Neural cell (in vitro differentiated cells): Measurements from ENCODE around the gene KRTAP5-8. TPM values are rescaled to one million over a fixed set of nuclear protein-coding genes. Genes with fewer than 3 reads are reported as not detected.

ENCODE experiments used
- H2AFZ ChIP-seq: fragments of 200-600, 300-800 bp; sonication (generic), shearing (Covaris generic); 2 replicates; pipeline ENCODE4 v1.6.0; 2014; ENCODE audit warnings: low read depth, mild to moderate bottlenecking, antibody characterized with exemption, low read length, moderate library complexity
- H3F3A ChIP-seq: fragments of 200-600 bp; shearing (Covaris generic); 2 replicates; pipeline ENCODE4 v1.6.1; 2016; ENCODE audit warnings: mild to moderate bottlenecking, moderate library complexity, mixed read lengths, antibody characterized with exemption, low read length; ENCODE audit not compliant: insufficient read depth, poor library complexity, severe bottlenecking
- H3K27ac ChIP-seq: fragments of 200-600, 300-800 bp; sonication (generic), shearing (Covaris generic); 2 replicates; pipeline ENCODE4 v1.5.1; 2014; ENCODE audit warnings: mild to moderate bottlenecking, low read length, moderate library complexity
- H3K27me3 ChIP-seq: fragments of 300-800, 200-600 bp; sonication (generic), shearing (Covaris generic); 2 replicates; pipeline ENCODE4 v1.6.0; 2014; ENCODE audit warnings: mild to moderate bottlenecking, low read depth, low read length, moderate library complexity; ENCODE audit not compliant: insufficient read depth
- H3K36me3 ChIP-seq: fragments of 300-800, 200-600 bp; sonication (generic), shearing (Covaris generic); 2 replicates; pipeline ENCODE4 v1.5.1; 2014; ENCODE audit warnings: mild to moderate bottlenecking, antibody characterized with exemption, low read length, moderate library complexity; ENCODE audit not compliant: insufficient read depth
- H3K4me2 ChIP-seq: fragments of 300-800, 200-600 bp; sonication (generic), shearing (Covaris generic); 2 replicates; pipeline ENCODE4 v1.6.0; 2014; ENCODE audit warnings: mild to moderate bottlenecking, low read length
- H3K4me3 ChIP-seq: fragments of 300-800, 200-600 bp; sonication (generic), shearing (Covaris generic); 2 replicates; pipeline ENCODE4 v1.5.1; 2014; ENCODE audit warnings: mild to moderate bottlenecking, low read length, moderate library complexity
- H3K79me2 ChIP-seq: fragments of 200-600 bp; shearing (Covaris generic); replicated peaks from 2 replicates; pipeline ENCODE4 v1.6.0; 2014; ENCODE audit warnings: mild to moderate bottlenecking, low read length, moderate library complexity; ENCODE audit not compliant: insufficient read depth
- H3K9ac ChIP-seq: fragments of 300-800, 200-600 bp; sonication (generic), shearing (Covaris generic); 2 replicates; pipeline ENCODE4 v1.6.1; 2016; ENCODE audit warnings: mild to moderate bottlenecking, low read length, mixed read lengths
- H3K9me2 ChIP-seq: fragments of 200-600 bp; shearing (Covaris generic); 2 replicates; pipeline ENCODE4 v1.6.1; 2016; ENCODE audit warnings: mild to moderate bottlenecking, low read length, mixed read lengths; ENCODE audit not compliant: insufficient read depth
- H3K9me3 ChIP-seq: fragments of 200-600, 300-800 bp; sonication (generic), shearing (Covaris generic); 2 replicates; pipeline ENCODE4 v1.6.1; 2016; ENCODE audit warnings: mild to moderate bottlenecking, mixed run types, low read length, moderate library complexity, mixed read lengths
- H4K20me1 ChIP-seq: fragments of 200-600 bp; shearing (Covaris generic); 2 replicates; pipeline ENCODE4 v1.6.1; 2016; ENCODE audit warnings: mild to moderate bottlenecking, mixed run types; ENCODE audit not compliant: insufficient read depth
- EP300 ChIP-seq: fragments of 450-650 bp; conservative IDR thresholded peaks from 2 replicates; pipeline ENCODE4 v1.6.1; 2014; ENCODE audit warnings: antibody characterized with exemption, mild to moderate bottlenecking, moderate library complexity; ENCODE audit not compliant: poor library complexity, severe bottlenecking
- EZH2 ChIP-seq: fragments of 200-600, 300-800 bp; shearing (Covaris generic), sonication (generic); IDR thresholded peaks from 2 replicates; pipeline ENCODE4 v1.6.1; 2014; ENCODE audit warnings: antibody characterized with exemption, low read length, borderline replicate concordance, mild to moderate bottlenecking; ENCODE audit not compliant: insufficient read depth, poor library complexity, severe bottlenecking
- MXI1 ChIP-seq: fragments of 450-650 bp; conservative IDR thresholded peaks from 2 replicates; pipeline ENCODE4 v1.6.1; 2014; ENCODE audit warnings: antibody characterized with exemption, mild to moderate bottlenecking; ENCODE audit not compliant: poor library complexity, severe bottlenecking
- POLR2AphosphoS5 ChIP-seq: IDR thresholded peaks from 2 replicates; pipeline ENCODE4 v1.6.1; 2012
- RAD21 ChIP-seq: fragments of 450-650 bp; conservative IDR thresholded peaks from 2 replicates; pipeline ENCODE4 v1.6.1; 2014; ENCODE audit warnings: antibody characterized with exemption, mild to moderate bottlenecking, moderate library complexity
- SMC3 ChIP-seq: fragments of 450-650 bp; conservative IDR thresholded peaks from 2 replicates; pipeline ENCODE4 v1.6.1; 2014; ENCODE audit warnings: antibody characterized with exemption, mild to moderate bottlenecking, moderate library complexity; ENCODE audit not compliant: poor library complexity
- TAF1 ChIP-seq: IDR thresholded peaks from 2 replicates; pipeline ENCODE4 v1.6.1; 2012; ENCODE audit warnings: low read depth
- polyA plus RNA-seq: library from polyadenylated mRNA; depleted of rRNA; stranded (reverse); fragments of >200 nt; gene quantifications from 2 replicates; pipeline ENCODE4 v1.2.3, GENCODE V29; 2014
- TF ChIP-seq, protein P1 (sequence below): fragments of 450-650 bp; IDR thresholded peaks from 2 replicates; pipeline ENCODE4 v1.5.1; 2014; ENCODE audit warnings: antibody characterized with exemption, mild to moderate bottlenecking, moderate library complexity; ENCODE audit not compliant: poor library complexity, severe bottlenecking
- TF ChIP-seq, protein P2 (sequence below): IDR thresholded peaks from 2 replicates; pipeline ENCODE4 v1.6.1; 2012; ENCODE audit warnings: borderline replicate concordance

KRTAP5-8 gene
- polyA plus RNA-seq, 1 donor from 2014 or later = not detected

GRCh38 chr11:71502026-71502425 lies 35.8 kb upstream of the KRTAP5-8 start:
- no peaks in the 10 kb centered on the region for H3F3A ChIP-seq
- H3K9me2 ChIP-seq = no peaks in the 10 kb centered on the region
- no peaks in the 10 kb centered on the region for H3K36me3 ChIP-seq
- no peak overlapping the region for H3K27ac ChIP-seq
- no peak overlapping the region for H2AFZ ChIP-seq
- no peaks in the 10 kb centered on the region for H3K79me2 ChIP-seq
- no peak overlapping the region for H3K4me3 ChIP-seq
- H3K27me3 ChIP-seq = no peaks in the 10 kb centered on the region
- H3K9ac ChIP-seq = no peak overlapping the region
- H3K4me2 ChIP-seq = no peak overlapping the region
- H3K9me3 ChIP-seq = no peaks in the 10 kb centered on the region
- H4K20me1 ChIP-seq = no peaks in the 10 kb centered on the region
- no peak for TF ChIP-seq TAF1
- no peak for TF ChIP-seq EP300
- TF ChIP-seq MXI1 = no peak
- TF ChIP-seq SMC3 = no peak
- TF ChIP-seq POLR2AphosphoS5 = no peak
- no peak for TF ChIP-seq EZH2
- TF ChIP-seq, protein P1, sequence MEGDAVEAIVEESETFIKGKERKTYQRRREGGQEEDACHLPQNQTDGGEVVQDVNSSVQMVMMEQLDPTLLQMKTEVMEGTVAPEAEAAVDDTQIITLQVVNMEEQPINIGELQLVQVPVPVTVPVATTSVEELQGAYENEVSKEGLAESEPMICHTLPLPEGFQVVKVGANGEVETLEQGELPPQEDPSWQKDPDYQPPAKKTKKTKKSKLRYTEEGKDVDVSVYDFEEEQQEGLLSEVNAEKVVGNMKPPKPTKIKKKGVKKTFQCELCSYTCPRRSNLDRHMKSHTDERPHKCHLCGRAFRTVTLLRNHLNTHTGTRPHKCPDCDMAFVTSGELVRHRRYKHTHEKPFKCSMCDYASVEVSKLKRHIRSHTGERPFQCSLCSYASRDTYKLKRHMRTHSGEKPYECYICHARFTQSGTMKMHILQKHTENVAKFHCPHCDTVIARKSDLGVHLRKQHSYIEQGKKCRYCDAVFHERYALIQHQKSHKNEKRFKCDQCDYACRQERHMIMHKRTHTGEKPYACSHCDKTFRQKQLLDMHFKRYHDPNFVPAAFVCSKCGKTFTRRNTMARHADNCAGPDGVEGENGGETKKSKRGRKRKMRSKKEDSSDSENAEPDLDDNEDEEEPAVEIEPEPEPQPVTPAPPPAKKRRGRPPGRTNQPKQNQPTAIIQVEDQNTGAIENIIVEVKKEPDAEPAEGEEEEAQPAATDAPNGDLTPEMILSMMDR = no peak
- no peak for TF ChIP-seq RAD21
- TF ChIP-seq, protein P2, sequence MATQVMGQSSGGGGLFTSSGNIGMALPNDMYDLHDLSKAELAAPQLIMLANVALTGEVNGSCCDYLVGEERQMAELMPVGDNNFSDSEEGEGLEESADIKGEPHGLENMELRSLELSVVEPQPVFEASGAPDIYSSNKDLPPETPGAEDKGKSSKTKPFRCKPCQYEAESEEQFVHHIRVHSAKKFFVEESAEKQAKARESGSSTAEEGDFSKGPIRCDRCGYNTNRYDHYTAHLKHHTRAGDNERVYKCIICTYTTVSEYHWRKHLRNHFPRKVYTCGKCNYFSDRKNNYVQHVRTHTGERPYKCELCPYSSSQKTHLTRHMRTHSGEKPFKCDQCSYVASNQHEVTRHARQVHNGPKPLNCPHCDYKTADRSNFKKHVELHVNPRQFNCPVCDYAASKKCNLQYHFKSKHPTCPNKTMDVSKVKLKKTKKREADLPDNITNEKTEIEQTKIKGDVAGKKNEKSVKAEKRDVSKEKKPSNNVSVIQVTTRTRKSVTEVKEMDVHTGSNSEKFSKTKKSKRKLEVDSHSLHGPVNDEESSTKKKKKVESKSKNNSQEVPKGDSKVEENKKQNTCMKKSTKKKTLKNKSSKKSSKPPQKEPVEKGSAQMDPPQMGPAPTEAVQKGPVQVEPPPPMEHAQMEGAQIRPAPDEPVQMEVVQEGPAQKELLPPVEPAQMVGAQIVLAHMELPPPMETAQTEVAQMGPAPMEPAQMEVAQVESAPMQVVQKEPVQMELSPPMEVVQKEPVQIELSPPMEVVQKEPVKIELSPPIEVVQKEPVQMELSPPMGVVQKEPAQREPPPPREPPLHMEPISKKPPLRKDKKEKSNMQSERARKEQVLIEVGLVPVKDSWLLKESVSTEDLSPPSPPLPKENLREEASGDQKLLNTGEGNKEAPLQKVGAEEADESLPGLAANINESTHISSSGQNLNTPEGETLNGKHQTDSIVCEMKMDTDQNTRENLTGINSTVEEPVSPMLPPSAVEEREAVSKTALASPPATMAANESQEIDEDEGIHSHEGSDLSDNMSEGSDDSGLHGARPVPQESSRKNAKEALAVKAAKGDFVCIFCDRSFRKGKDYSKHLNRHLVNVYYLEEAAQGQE = no peak

DNA sequence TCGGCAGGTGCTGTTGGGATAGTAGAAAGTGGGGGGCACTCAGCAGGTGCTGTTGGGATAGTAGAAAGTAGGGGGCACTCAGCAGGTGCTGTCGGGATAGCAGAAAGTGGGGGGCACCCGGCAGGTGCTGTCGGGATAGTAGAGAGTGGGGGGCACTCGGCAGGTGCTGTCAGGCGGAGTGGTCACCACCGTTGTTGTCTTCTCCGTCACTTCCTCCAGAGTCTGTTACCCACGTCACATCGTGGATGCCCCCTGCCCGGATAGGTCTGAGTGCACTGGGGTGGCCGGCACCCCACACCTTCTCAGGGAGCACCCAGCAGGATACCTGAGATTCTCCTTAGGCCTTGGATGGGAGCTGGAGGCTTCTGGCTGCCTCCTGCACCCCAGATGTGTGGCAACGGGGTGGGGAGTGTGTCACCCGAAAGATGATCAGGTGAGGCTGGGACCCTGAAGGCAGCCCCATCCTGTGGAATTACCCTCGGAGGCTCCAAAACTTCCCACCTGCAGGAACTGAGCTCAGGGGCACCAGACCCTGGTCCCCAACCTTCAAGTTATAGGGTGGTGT lies 34.9 kb upstream of the KRTAP5-8 start:
- H3K36me3 ChIP-seq = no peaks in the 10 kb centered on the region
- TF ChIP-seq, protein P2 = no peak
- TF ChIP-seq RAD21 (no peak), POLR2AphosphoS5 (no peak), EZH2 (no peak), SMC3 (no peak)
- TF ChIP-seq, protein P1 = no peak

More for the DNA sequence above, 34.9 kb upstream of the KRTAP5-8 start:
- Histone ChIP-seq H3K9ac (no peak overlapping the region), H3F3A (no peaks in the 10 kb centered on the region), H2AFZ (no peak overlapping the region), H4K20me1 (no peaks in the 10 kb centered on the region), H3K9me3 (no peaks in the 10 kb centered on the region), H3K9me2 (no peaks in the 10 kb centered on the region), H3K4me2 (no peak overlapping the region), H3K79me2 (no peaks in the 10 kb centered on the region), H3K4me3 (no peak overlapping the region), H3K27me3 (no peaks in the 10 kb centered on the region), H3K27ac (no peak overlapping the region)
